NCI-H748 (cell line): ENCODE results near the gene LARP4B.

ENCODE experiments used
- DNase-seq: peaks from one replicate; lab custom pipeline; 2025; ENCODE audit not compliant: unreplicated experiment; lab: John Stamatoyannopoulos, UW

The LARP4B gene

DNA sequence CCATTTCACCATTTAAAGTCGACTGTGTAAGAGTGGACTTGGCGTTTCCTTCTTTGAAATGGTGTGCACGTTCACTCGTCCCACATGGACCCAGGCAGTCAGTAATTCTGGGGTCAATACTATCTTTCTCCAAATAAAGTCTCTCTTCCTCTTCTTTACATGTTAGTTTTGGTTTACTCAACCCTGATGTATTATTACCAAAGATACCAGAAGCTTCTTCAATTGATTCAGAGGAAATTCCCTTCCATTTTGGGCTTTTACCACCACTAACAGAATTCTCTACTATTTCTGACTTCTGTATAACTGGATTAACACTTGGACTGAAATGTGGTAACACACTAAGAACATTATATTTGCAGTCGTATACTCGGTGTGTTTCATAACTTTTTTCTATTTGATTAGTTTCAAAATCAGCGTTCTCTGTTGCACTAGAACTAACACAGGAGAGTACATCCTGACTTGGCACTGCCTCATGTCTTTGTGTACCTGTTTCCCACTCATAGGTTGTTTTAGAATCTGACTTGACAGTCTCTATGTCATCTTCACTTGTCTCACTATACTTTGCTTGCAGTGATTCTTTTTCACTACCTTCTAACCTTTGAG is 60.8 kb downstream of the LARP4B start:
- DNase-seq, result no peak

- DNase-seq, result no peak
These were observed 62.3 kb downstream of the LARP4B start for GRCh38 chr10:869171-869570.

DNA sequence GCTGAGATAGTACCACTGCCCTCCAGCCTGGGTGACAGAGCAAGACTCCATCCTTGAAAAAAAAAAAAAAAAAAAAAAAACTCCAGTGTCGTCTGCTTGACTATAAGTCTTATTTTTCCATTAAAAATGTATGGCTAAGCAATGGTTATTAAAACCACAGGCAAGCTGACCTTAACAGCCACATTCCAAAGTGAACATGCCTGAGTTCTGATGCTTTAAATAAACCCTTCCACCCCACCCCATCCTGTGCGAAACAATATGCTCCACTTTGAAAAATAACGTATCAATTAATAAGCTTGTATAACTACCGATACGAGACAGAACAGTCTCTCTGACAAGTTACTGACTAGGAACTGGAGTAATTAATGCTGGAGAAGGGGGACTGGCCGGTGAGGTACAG is 63.7 kb downstream of the LARP4B start:
- DNase-seq, result no peak

DNA sequence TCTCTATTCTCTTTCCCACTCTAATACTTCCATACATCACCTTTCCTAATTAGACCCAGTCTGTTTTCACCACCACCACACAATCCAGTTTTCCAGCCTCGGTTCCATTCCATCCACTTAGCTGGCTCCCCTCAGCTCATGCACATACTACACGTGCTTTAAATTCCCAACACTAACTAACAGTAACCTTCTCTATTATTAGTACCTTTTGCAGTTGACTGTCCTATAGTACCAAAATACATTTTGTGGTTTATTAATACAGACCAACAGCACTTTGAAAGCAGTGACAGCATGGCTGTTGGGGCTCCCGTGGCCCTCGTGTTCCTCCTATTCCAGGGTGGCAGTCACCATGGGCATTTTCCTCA is 64.9 kb downstream of the LARP4B start:
- DNase-seq, result no peak

DNA sequence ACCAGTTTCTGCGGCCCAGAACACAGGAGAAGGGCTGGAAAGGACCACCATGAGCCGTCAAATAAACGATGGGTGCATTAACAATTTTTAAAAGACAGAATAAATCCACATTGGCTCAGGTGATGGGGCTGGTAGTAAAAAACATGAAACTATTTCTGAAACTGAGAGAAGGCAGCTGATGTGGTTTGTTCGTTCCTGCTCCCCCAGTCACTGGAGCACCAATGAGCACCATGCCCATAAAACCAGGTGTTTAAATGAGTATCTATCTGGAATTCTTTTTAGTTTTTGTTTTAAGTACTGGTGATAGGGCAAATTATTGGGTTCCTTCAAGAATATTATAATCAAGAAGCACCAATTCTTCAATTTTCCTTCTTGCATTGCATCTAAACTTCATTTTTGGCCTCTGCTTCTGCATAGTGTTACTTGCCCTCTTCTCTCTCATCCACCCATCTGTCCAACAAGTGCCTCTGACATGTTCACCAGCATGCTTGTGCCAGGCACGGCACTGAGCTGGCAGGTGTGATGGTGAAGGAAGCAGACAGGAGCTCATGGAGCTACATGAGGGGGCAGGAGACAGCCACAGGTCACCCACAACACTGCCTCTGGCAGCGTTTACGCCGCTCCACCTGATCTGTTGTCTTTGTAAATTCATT is 65.5 kb downstream of the LARP4B start:
- no peak for DNase-seq

- DNase-seq, result no peak
These were observed 66.2 kb downstream of the LARP4B start for GRCh38 chr10:865257-865656.

GRCh38 chr10:860519-860918 is 71.0 kb downstream of the LARP4B start:
- no peak for DNase-seq

DNA sequence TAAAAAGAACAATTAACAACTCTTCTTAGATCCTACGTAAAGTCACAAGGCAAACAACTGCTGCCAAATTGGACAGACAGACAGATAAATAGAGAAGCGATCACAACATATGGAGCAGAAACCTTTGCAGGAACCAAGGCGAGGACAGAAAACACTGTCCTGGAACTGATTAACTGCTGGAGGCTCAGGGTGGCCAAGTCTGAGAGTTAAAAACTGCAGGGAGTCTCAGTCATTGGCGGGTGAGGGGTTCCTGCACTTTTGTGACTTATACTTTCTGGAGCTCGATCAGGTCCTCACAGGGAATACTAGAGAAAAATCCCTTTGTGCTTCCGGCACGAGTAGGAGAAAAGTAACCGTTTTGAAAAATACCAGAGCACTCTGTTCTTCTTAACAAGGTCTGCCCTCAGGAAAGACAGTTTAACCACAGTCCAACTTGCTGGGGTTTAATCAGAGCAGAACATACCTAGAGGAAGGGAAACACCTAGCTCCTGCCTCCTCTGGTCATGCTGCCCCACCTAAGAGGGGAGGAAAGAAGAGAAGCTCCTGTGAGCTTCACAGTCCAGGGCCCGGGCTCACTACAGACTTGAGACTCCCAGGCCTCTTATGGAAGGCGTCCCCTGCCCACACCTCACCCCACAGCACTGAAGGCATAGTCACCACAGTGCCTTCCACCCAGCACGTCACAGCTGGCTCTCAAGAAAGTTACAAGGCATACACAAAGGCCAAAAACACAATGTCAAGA is 74.9 kb downstream of the LARP4B start:
- no peak for DNase-seq

DNA sequence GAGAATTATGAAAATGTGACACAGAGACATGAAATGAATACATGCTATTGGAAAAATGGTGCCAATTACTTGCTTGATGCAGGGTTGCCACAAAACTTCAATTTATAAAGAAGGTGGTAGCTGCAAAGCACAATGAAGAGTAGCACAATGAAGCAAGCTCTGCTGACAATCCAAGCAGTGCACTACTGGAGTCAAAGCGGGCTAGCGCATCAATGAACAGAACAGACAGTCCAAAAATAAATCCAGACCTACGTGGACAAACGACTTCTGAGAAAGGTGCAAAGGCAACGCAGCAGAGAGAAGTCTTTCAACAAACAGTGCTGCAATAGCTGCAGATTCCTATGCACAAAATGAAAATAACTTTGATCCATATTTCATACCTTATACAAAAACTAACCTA is 75.8 kb downstream of the LARP4B start:
- no peak for DNase-seq

GRCh38 chr10:855079-855478 is 76.4 kb downstream of the LARP4B start:
- no peak for DNase-seq

DNA sequence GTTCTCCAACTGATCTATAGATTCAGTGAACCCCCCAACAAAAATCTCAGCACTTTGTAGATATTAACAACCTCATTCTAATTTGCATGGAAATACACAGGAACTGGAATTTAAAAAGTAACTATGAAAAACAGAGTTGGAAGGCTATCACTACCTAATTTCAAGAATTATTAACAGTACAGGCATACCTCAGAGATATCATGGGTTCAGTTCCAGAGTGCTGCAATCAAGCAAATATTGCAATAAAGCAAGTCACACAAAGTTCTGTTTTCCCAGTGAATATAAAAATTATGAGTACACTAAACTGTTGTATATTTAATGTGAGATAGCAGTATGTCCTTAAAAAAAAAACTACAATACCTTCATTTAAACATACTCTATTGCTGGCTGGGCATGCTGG is 78.5 kb downstream of the LARP4B start:
- DNase-seq, result no peak

DNA sequence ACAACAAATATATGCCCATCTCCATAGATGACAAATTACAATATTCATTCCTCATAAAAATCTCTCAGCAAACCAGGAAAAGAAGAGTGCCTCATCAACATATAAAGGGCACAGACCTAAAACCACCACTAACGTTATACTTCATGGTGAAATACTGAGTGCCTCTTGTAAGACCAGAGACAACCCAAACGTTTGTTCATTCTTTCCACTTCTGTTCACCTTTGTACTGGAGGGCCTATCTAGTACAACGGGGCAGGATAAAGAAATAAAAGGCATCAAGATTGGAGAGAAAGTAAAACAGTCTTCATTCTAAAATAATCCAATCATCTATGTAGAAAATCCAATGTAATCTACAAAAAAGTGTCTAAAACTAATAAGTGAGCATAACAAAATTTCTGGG is 79.1 kb downstream of the LARP4B start:
- no peak for DNase-seq

DNA sequence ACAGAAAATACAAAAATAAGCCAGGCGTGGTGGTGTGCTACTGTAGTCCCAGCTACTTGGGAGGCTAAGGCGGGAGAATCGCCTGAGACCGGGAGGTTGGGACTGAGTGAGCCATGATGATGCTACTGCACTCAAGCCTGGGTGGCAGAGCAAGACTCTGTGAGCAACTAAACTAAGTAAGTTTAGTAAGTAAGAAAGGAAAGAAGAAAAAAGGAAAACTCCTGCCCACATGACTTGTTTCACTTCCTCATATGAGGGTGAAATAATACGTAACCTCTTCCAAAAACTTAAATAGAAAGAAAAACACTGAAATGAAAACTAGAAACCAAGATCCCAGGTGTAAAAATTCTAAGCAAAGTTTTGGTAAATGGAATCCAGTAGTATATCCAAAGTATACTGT is 79.6 kb downstream of the LARP4B start:
- no peak for DNase-seq

DNA sequence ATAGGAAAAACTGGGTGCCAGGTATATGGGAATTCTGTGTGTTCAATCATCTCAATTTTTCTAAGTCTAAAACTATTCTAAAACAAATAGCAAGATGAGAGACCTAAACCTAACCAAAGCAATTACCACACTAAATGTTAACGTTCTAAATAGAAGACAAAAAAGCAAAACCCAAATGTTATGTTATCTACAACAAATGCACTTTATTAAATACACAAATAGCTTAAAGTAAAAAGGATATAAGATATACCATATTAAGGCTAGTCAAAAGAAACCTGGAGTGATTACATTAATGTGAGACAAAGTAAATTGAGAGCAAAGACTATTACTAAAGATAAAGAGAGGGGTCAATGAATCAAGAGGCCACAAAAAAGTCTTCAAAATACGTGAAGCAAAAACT is 81.4 kb downstream of the LARP4B start:
- no peak for DNase-seq

GRCh38 chr10:847868-848267 is 83.6 kb downstream of the LARP4B start:
- no peak for DNase-seq

GRCh38 chr10:846126-846685 is 85.3 kb downstream of the LARP4B start:
- DNase-seq, result no peak

DNA sequence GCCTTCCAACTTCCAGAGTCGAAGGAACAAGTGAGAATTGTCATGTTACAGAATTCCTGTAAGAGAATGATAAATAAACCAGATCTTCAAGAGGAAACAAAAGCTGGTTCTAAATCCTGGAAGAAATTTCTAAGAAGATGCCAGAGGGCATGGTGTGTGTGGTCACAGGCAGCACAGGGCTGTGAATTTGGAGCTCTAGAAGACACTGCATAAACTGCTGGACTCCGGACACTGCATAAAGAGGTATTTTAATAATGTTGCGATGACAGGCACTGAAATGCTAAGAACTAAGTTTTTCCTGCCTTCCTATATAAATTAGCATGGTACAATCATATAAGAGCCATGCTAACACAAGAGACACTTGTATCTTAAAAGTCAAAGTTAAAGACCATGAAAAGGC is 86.0 kb downstream of the LARP4B start:
- DNase-seq, result no peak

DNA sequence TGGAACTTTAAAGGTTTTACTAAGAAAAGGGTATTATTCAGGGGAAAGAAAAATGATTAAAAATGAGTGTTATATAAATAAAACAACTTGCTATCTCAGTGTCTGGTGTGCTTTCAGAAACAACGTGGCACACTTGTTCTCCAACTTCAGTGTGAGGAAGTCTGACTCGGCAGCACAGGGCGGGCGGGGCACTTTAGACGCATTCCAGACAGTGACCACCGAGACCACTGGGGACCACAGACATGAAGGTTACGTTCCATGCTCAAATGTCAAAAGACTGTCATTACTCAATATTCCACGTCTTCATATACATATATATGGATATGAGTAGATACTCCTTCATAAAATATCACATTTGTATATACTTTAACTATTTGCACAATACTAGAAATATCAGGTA is 87.0 kb downstream of the LARP4B start:
- no peak for DNase-seq

DNA sequence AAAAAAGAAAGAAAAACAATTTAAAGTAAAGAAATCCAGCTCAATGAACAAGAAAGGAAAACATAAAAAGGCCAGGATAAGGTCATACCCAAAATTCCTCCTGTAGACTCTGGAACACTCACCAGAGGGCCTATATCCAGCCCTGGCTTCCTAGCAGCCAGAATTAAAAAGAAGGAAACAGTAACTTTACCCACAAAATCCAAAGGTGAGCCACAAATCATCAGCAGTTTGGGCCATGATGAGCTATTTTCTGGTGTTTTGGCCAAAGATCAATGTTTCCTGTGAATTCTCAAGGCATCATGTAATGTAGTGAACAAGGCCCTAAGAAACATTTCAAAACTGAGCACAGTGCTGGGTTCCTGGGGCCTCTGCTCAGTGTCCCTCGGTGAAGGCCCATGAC is 87.8 kb downstream of the LARP4B start:
- DNase-seq, result no peak

DNA sequence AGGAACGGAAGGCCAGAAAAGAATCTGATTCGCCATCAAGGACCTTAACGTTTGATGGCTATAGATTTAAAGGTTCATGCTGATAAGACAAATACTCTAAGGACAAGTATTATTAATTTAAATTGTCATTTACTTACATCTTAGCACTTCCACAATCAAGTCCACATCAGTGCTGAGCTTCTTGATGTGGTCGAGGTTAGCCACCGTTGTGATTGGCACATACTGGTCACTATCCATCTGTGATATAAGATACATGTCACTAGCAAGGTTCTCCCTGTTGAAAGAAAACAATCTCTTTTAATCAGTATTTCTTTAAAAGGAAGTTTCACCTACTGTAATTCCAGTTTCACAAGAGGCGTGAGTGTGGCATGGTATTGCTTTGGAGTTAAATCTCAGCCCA is 88.7 kb downstream of the LARP4B start:
- no peak for DNase-seq

GRCh38 chr10:841535-841934 is 90.0 kb downstream of the LARP4B start:
- no peak for DNase-seq

- DNase-seq, result no peak
These were observed 91.8 kb downstream of the LARP4B start for GRCh38 chr10:839550-840205.
